Muscle layer of duodenum (tissue), 2 donors: Measurements from ENCODE around the gene GMPS.
"Not testable (repeated sequence)": the region's sequence is repeated elsewhere in the genome, so short reads cannot be mapped to it uniquely, and the experiment has no call there.

Experiments
- H3K27ac ChIP-seq: one replicate; pipeline ENCODE4 v1.7.0; 2013; ENCODE audit warnings: mild to moderate bottlenecking, low read length
- H3K27me3 ChIP-seq: one replicate; pipeline ENCODE4 v1.7.0; 2013; ENCODE audit warnings: low read depth, mild to moderate bottlenecking, control low read depth, low read length
- H3K36me3 ChIP-seq, 2 donors: one replicate each; pipeline ENCODE4 v1.7.0; 2013; ENCODE audit warnings: low read length in 2 of 2, control low read depth in 1 of 2, mild to moderate bottlenecking in 1 of 2; ENCODE audit not compliant: insufficient read depth in 2 of 2, control insufficient read depth in 1 of 2
- H3K4me1 ChIP-seq, 2 donors: one replicate each; pipeline ENCODE4 v1.7.0; 2013; ENCODE audit warnings: low read length in 2 of 2, mild to moderate bottlenecking in 2 of 2, control low read depth in 1 of 2, moderate library complexity in 1 of 2; ENCODE audit not compliant: insufficient read depth in 2 of 2, control insufficient read depth in 1 of 2
- H3K4me3 ChIP-seq, 2 donors: one replicate each; pipeline ENCODE4 v1.7.0; 2013; ENCODE audit warnings: low read length in 2 of 2, low read depth in 1 of 2, mild to moderate bottlenecking in 1 of 2
- H3K9me3 ChIP-seq, 2 donors: one replicate each; pipeline ENCODE4 v1.7.0; 2013; ENCODE audit warnings: low read length in 2 of 2, control low read depth in 1 of 2, mild to moderate bottlenecking in 1 of 2; ENCODE audit not compliant: control insufficient read depth in 1 of 2
- donor health status: healthy.

The GMPS gene

DNA sequence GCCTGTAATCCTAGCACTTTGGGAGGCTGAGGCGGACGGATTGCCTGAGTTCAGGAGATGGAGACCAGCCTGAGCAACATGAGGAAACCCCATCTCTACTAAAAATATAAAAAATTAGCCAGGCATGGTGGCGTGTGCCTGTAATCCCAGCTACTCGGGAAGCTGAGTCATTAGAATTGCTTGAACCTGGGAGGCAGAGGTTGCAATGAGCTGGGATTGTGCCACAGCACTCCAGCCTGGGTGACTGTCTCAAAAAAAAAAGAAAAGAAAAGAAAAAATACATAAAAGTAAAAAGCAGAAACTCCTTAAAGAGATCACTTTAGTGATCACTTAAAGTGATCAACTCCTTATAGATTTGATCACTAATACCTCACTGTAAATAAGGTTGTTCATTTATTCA lies 78.0 kb downstream of the GMPS start:
- H3K4me3 ChIP-seq: no peak overlapping the region
- no peaks in the 10 kb centered on the region for H3K36me3 ChIP-seq
- no peaks in the 10 kb centered on the region for H3K27me3 ChIP-seq
- H3K27ac ChIP-seq: no peak overlapping the region
- no peaks in the 10 kb centered on the region for H3K4me1 ChIP-seq
- no peaks in the 10 kb centered on the region for H3K9me3 ChIP-seq

DNA sequence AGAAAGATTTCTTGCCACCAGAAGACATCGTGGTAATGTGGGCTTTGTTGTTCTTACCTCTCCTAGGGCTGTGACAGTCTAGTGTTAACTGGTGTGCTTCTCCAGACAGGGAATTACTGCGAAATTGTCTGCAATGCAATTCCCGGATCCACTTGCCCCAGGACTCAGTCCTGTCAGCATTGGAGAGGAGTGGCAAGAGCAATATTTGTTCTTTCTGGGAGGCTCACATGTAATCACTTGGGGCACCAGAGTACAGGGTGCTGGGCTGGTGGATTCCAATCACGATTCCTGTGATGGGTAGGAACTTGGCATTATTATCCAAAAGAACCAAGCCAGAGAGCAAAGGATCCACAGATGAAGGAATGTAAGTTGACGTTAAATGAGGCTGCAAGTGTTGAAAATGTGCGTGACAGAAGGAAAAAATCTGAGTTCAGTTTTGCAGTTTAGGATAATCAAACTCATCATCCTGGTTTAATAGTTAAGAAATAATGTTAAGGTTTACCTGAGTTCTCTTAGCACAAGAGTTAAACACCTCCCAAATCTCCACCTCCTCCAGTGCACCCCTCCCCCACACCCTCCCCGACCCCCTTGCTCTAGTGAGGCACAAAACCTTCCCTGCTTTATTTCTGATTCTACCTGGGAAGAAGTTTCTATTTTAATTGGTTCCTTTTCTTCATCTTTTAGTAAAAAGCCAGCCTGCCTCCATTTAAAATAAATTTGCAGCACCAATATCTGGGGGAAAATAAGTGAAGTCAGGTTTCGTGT lies 79.2 kb downstream of the GMPS start:
- Histone ChIP-seq H3K36me3 (no peaks in the 10 kb centered on the region), H3K27me3 (no peaks in the 10 kb centered on the region), H3K27ac (no peak overlapping the region), H3K4me3 (no peak overlapping the region), H3K9me3 (no peaks in the 10 kb centered on the region), H3K4me1 (no peaks in the 10 kb centered on the region)

DNA sequence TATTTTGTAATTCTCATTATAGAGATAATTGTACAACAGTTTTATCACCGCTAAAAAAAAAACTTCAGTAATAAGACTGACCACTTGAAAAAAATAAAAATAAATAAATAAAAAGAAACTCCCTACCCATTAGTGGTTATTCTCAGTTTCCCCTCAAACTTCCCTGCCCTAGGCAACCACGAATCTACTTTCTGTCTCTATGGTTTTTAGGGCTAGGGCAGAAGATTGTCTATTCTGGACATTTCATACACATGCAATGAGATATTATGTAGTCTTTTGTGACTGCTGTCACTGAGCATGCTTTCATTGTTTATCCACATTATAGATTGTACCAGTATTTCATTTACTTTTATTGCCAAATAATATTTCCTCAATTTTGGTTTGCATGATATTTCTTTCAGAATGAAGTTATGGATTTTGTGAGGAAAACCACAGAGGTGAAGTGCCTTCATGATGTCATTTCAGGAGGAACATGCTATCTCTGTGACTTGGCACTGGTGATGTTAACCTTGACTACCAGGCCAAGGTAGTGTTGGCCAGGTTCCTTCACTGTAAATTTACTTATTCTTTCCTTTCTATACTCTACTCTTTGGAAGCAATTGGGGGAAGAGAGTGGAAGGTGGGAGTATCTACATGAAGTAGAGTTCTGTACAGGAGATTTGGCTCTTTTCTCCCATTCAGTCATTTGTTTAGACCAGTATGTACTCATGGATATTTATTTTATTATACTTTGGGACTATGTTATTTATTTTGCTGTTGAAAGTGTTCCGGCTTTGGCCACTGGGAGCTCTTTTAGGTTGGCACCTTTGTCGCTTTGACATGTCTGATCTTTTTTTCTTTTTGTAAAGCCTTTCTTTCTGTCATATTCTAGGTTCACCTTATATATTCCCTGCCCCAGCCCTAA lies 86.3 kb downstream of the GMPS start:
- no peaks in the 10 kb centered on the region for H3K4me1 ChIP-seq
- H3K36me3 ChIP-seq: no peaks in the 10 kb centered on the region
- H3K27ac ChIP-seq: no peak overlapping the region
- H3K27me3 ChIP-seq: no peaks in the 10 kb centered on the region
- H3K9me3 ChIP-seq: no peaks in the 10 kb centered on the region
- H3K4me3 ChIP-seq: no peak overlapping the region

DNA sequence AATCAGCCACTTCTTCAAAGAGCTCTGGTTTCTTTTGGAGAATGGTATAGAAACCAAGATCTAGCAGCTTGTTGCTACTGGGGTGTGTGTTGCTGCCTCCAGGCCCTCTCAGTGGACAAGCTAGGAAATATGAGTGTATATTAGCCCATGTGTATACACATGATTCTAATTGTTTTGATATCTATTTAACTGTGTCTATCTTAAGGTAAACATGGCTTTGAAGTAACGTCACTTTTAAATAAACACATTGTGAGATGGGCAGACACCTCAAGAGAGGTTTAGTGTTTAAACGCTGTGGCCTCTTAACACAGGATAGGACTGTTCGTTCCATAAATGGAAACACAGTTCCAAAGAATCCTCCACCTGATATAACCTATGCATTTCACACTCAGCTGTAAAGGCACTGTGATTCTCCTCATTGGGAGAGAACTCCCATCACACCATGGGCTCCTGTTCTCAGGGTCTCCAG lies 87.0 kb downstream of the GMPS start:
- Histone ChIP-seq H3K4me1 (no peaks in the 10 kb centered on the region), H3K27me3 (no peaks in the 10 kb centered on the region), H3K9me3 (no peaks in the 10 kb centered on the region), H3K36me3 (no peaks in the 10 kb centered on the region), H3K27ac (no peak overlapping the region), H3K4me3 (no peak overlapping the region)

DNA sequence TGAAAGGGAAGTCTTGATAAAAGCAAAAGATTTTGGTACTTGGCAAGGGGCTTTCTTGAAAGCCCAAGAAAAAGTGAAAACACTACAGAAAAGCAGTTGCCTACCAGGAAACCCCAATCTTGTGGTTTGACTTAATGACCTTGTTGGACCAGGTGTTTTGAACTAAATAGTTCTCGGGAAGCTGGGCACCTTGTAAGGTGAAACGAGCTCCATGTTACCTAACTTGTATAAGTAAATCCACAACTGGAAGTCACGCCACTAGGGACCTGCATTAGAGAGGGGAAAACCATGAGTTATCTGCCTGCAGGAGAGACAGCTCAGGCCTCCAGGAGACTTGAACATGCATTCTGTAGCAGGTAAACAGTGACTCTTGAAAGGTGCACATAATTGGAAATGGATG lies 88.2 kb downstream of the GMPS start:
- Histone ChIP-seq H3K27ac (no peak overlapping the region), H3K9me3 (no peaks in the 10 kb centered on the region), H3K27me3 (no peaks in the 10 kb centered on the region), H3K36me3 (no peaks in the 10 kb centered on the region), H3K4me3 (no peak overlapping the region), H3K4me1 (no peaks in the 10 kb centered on the region)

DNA sequence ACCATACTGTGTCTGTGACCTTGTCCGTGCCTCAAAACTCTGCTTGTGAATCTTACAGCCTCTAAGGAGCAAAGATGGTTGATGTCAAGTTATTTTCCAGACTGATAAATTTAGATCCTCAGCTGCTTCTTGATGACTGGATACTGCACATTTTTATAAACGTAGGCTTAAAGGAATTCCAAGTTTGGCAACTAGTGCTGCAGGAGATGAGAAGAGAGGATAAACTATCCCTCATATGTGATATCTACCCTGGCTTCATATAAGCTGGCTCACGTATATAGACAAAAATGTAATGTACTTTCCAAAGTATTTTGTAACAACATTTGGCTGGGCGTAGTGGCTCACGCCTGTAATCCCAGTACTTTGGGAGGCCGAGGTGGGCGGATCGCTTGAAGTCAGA lies 89.6 kb downstream of the GMPS start:
- H3K4me3 ChIP-seq: no peak overlapping the region
- no peak overlapping the region for H3K27ac ChIP-seq
- no peaks in the 10 kb centered on the region for H3K9me3 ChIP-seq
- no peaks in the 10 kb centered on the region for H3K36me3 ChIP-seq
- H3K4me1 ChIP-seq: peaks cover 0 to 4% of the 10 kb centered on the region in 2 donors
- H3K27me3 ChIP-seq: no peaks in the 10 kb centered on the region

DNA sequence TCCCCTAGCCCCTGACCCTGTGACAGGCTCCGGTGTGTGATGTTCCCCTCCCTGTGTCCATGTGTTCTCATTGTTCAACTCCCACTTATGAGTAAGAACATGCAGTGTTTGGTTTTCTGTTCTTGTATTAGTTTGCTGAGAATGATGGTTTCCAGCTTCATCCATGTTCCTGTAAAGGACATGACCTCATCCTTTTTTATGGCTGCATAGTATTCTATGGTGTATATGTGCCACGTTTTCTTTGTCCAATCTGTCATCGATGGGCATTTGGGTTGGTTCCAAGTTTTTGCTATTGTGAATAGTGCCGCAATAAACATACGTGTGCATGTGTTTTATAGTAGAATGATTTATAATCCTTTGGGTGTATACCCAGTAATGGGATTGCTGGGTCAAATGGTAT lies 90.6 kb downstream of the GMPS start:
- not testable (repeated sequence) for H3K4me3 ChIP-seq, H3K9me3 ChIP-seq, H3K4me1 ChIP-seq, H3K36me3 ChIP-seq, H3K27me3 ChIP-seq, H3K27ac ChIP-seq

DNA sequence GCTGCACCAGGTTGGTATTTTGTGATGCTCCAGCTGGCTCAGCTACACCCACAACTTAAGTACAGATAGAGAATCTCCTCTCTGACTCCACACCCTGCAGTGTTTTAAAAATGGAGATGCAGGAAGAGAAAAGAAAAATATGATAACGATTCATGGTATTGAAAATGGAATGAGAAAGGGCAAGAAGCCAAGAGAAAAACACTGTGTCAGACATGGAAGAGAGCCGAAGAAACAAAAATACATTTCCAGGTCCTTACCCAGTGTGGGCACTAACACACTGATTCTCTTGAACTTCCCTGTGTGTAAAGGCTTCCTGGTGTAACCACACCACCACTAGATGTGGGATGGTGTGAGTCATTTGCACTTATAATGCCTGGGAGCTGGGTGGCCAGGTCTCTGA lies 93.1 kb downstream of the GMPS start:
- no peaks in the 10 kb centered on the region for H3K36me3 ChIP-seq
- H3K4me1 ChIP-seq: peaks cover 0 to 4% of the 10 kb centered on the region in 2 donors
- no peak overlapping the region for H3K4me3 ChIP-seq
- no peaks in the 10 kb centered on the region for H3K9me3 ChIP-seq
- no peaks in the 10 kb centered on the region for H3K27me3 ChIP-seq
- no peak overlapping the region for H3K27ac ChIP-seq

DNA sequence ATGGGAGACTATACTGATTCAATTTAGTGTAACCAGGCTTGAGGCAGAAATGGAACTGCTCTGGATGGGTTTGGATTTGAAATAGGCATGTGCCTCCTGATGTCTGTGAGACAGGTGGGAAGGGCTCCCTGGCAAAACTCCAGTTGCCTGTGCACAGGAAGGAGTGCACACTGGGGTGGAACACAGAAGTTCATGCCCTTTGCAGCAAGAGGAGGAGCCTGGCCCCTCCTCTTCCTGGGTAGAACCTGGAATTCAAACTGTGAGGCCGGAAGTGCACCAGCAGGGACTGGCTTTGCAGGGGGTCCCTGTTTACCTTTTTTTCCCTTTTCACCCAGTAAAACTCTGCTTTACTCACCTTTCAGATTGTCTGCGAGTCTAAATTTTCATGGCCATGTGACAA lies 99.9 kb downstream of the GMPS start:
- H3K4me3 ChIP-seq: no peak overlapping the region
- no peaks in the 10 kb centered on the region for H3K4me1 ChIP-seq
- no peak overlapping the region for H3K27ac ChIP-seq
- no peaks in the 10 kb centered on the region for H3K36me3 ChIP-seq
- H3K9me3 ChIP-seq: no peaks in the 10 kb centered on the region
- H3K27me3 ChIP-seq: no peaks in the 10 kb centered on the region

DNA sequence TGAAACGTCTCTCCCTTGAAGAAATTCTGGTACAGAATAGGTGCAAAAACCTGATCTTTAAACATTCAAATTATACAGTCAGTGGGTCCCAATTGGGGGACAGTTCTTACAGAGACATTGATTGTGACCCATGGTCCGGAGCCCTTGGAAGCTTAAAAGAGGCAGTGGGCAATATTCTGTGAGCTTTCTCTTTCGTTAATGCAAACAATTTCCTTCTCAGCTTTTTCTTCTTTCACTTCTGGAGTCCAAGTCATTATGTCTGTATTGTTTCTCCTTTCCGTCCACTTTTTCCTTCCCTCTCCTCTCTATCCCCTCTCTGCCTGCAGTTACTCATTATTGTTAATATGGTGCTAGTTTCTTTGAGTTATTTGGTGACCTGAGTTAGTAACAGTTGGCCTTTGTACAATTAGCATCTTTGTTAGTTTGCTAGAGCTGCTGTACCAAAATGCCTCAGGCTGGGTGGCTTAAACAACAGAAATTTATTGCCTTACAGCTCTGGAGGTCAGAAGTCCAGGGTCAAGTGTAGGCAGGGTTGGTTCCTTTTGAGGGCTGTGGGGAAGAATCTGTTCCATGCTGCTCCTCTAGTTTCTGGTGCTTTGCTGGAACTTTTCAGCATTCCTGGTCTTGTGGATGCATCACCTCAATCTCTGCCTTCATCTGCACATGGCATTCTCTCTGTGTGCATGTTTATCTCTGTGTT lies 102.6 kb downstream of the GMPS start:
- H3K4me1 ChIP-seq: no peaks in the 10 kb centered on the region
- no peaks in the 10 kb centered on the region for H3K27me3 ChIP-seq
- no peak overlapping the region for H3K4me3 ChIP-seq
- H3K9me3 ChIP-seq: no peaks in the 10 kb centered on the region
- no peaks in the 10 kb centered on the region for H3K36me3 ChIP-seq
- no peak overlapping the region for H3K27ac ChIP-seq

DNA sequence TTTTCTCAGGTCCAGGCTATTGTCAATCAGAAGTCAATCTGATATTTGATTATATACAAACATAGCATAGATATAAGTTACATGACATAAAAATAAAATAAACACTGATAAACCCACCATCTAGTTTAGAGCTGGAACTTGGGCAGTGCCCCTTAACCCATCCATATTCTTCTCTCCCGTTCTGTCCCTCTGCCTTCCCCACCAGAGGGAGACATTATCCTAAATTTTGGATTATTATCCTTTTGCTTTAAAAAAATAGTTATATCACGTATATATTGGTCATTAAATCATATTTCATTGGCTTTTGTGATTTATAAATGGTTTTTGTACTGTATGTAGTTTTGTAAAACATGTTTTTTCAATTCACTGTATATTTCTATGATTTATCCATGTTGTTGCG lies 107.9 kb downstream of the GMPS start:
- Histone ChIP-seq H3K36me3 (no peaks in the 10 kb centered on the region), H3K27me3 (no peaks in the 10 kb centered on the region), H3K27ac (no peak overlapping the region), H3K4me3 (no peak overlapping the region), H3K4me1 (no peaks in the 10 kb centered on the region), H3K9me3 (no peaks in the 10 kb centered on the region)
